DND-41 (cell line): ENCODE measurements around the gene PRKACG.

Experiments used
- ATAC-seq: fragments of 200-7000 bp; cut with Tn5 transposase; 3 replicates; pipeline ENCODE4 v1.9.1; 2021; ENCODE audit warnings: low read depth; ENCODE audit not compliant: insufficient read depth
- DNase-seq: peaks from one replicate; pipeline ENCODE4 v3.0.0-alpha.2; 2020
- H2AFZ ChIP-seq: 2 replicates; pipeline ENCODE4 v1.6.0; 2012; ENCODE audit warnings: low read depth, low read length
- H3K27ac ChIP-seq: 2 replicates; pipeline ENCODE4 v1.5.1; 2012; ENCODE audit warnings: low read length, inconsistent platforms
- H3K27me3 ChIP-seq: fragments of 200-600 bp; sonication (generic); 2 replicates; pipeline ENCODE4 v1.6.0; 2012; ENCODE audit warnings: low read length, mild to moderate bottlenecking, inconsistent platforms; ENCODE audit not compliant: insufficient read depth, poor library complexity
- H3K36me3 ChIP-seq: 2 replicates; pipeline ENCODE4 v1.5.1; 2012; ENCODE audit warnings: low read length, inconsistent platforms; ENCODE audit not compliant: insufficient read depth
- H3K4me1 ChIP-seq: 2 replicates; pipeline ENCODE4 v1.5.1; 2012; ENCODE audit warnings: mild to moderate bottlenecking, low read length; ENCODE audit not compliant: insufficient read depth
- H3K4me2 ChIP-seq: 2 replicates; pipeline ENCODE4 v1.6.0; 2012; ENCODE audit warnings: mild to moderate bottlenecking, moderate library complexity, low read length, inconsistent platforms; ENCODE audit not compliant: insufficient read depth
- H3K4me3 ChIP-seq, 2 experiments: fragments of 200-600 bp in 1 of 2; shearing (Covaris generic) in 1 of 2; 2 replicates each; pipeline ENCODE4 v1.5.1; 2012 to 2016; ENCODE audit warnings: inconsistent platforms in 2 of 2, low read length in 2 of 2, mild to moderate bottlenecking in 2 of 2, low read depth in 1 of 2, moderate library complexity in 1 of 2
- H3K79me2 ChIP-seq: 2 replicates; pipeline ENCODE4 v1.6.0; 2012; ENCODE audit warnings: low read length, inconsistent platforms; ENCODE audit not compliant: insufficient read depth
- H3K9ac ChIP-seq: 2 replicates; pipeline ENCODE4 v1.6.0; 2012; ENCODE audit warnings: low read depth, mild to moderate bottlenecking, inconsistent platforms, low read length, moderate library complexity
- H3K9me3 ChIP-seq: 2 replicates; pipeline ENCODE4 v1.5.1; 2012; ENCODE audit warnings: low read length, moderate library complexity, mild to moderate bottlenecking, inconsistent platforms; ENCODE audit not compliant: insufficient read depth, severe bottlenecking
- H4K20me1 ChIP-seq: 2 replicates; pipeline ENCODE4 v1.6.0; 2012; ENCODE audit warnings: low read length; ENCODE audit not compliant: insufficient read depth
- EZH2 ChIP-seq: IDR thresholded peaks from 3 replicates; pipeline ENCODE4 v1.6.1; 2012; ENCODE audit warnings: borderline replicate concordance, low read depth, mild to moderate bottlenecking, moderate library complexity, low read length, inconsistent platforms; ENCODE audit not compliant: severe bottlenecking
- TF ChIP-seq, protein P1 (sequence below): IDR thresholded peaks from 2 replicates; pipeline ENCODE4 v1.5.1; 2012; ENCODE audit warnings: borderline replicate concordance, low read length, moderate library complexity, mild to moderate bottlenecking; ENCODE audit not compliant: poor library complexity, severe bottlenecking; ENCODE audit errors: extremely low read depth

PRKACG gene

DNA sequence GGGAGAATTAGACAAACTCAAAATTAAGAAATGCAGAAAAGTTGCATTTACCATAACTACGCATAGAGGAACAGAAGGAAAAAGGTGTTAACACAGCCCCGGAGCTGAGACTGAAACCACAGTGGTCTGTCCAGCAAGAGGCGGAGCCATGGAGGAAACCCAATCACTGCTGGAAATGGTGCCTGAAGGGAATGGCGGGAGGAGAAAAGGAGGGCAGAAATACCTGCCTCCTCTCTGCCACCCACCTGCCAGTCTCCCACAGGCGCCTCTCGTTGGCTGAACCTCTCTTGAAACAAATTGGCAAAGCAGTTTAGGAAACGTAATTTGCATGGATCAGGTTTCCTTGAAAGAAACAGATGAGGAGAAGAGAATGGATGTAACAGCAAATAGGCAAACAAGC is 9.7 kb upstream of the PRKACG start:
- TF ChIP-seq EZH2, result no peak
- TF ChIP-seq, protein P1, sequence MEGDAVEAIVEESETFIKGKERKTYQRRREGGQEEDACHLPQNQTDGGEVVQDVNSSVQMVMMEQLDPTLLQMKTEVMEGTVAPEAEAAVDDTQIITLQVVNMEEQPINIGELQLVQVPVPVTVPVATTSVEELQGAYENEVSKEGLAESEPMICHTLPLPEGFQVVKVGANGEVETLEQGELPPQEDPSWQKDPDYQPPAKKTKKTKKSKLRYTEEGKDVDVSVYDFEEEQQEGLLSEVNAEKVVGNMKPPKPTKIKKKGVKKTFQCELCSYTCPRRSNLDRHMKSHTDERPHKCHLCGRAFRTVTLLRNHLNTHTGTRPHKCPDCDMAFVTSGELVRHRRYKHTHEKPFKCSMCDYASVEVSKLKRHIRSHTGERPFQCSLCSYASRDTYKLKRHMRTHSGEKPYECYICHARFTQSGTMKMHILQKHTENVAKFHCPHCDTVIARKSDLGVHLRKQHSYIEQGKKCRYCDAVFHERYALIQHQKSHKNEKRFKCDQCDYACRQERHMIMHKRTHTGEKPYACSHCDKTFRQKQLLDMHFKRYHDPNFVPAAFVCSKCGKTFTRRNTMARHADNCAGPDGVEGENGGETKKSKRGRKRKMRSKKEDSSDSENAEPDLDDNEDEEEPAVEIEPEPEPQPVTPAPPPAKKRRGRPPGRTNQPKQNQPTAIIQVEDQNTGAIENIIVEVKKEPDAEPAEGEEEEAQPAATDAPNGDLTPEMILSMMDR, result no peak
- Histone ChIP-seq H3K4me3 (no peak overlapping the region), H4K20me1 (no peaks in the 10 kb centered on the region), H3K36me3 (no peaks in the 10 kb centered on the region), H3K79me2 (no peaks in the 10 kb centered on the region), H3K9me3 (no peaks in the 10 kb centered on the region), H3K4me1 (peaks cover 27% of the 10 kb centered on the region), H3K4me2 (no peak overlapping the region), H2AFZ (no peak overlapping the region), H3K9ac (no peak overlapping the region), H3K27me3 (no peaks in the 10 kb centered on the region), H3K27ac (no peak overlapping the region)
- ATAC-seq (no peak), DNase-seq (no peak)

DNA sequence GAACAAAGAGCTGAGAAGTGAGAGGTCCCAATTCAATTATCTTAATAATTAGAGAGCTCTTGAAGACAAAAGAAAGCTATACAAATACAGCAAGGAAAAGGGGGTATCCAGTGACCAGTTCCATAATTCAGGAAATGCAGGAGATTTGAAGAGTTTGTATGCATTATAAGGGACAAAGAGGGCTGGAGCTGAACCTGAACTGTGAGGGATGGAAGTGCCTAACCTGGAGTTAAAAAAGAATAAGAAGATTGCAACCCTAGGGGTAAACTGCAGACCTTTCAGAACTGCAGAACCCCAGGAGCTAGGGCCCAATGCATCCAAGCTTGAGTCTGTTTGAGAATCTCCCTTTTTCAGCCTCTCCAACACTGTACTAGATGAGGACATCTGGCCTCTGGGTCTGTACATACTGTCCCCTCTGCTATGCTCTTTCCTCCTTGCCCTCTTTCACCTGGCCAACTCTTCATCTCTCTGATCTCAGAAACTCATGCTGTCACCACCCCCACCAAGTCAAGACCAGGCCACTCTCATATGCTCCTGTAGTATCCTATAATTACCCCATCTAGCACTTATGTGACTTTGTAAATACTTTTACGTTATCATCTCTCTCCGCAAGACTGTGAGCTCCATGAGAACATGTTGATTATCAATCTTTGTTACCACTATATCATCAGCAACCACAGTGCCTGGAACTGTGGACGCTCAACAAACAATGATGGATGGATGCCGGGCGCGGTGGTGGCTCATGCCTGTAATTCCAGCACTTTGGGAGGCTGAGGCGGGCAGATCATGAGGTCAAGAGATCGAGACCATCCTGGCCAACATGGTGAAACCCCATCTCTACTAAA is 6.6 kb upstream of the PRKACG start:
- H3K4me1 ChIP-seq, result peaks cover 11% of the 10 kb centered on the region; the same call in 1 of the 2 replicates
- no peaks in the 10 kb centered on the region for H3K27me3 ChIP-seq
- H4K20me1 ChIP-seq, result no peaks in the 10 kb centered on the region
- H2AFZ ChIP-seq, result no peak overlapping the region
- no peak overlapping the region for H3K27ac ChIP-seq
- H3K4me3 ChIP-seq, result no peak overlapping the region
- TF ChIP-seq, protein P1, result no peak
- no peak for TF ChIP-seq EZH2
- DNase-seq (no peak), ATAC-seq (no peak)
- no peak overlapping the region for H3K4me2 ChIP-seq
- no peaks in the 10 kb centered on the region for H3K9me3 ChIP-seq
- H3K79me2 ChIP-seq, result no peaks in the 10 kb centered on the region
- no peak overlapping the region for H3K9ac ChIP-seq
- H3K36me3 ChIP-seq, result no peaks in the 10 kb centered on the region

DNA sequence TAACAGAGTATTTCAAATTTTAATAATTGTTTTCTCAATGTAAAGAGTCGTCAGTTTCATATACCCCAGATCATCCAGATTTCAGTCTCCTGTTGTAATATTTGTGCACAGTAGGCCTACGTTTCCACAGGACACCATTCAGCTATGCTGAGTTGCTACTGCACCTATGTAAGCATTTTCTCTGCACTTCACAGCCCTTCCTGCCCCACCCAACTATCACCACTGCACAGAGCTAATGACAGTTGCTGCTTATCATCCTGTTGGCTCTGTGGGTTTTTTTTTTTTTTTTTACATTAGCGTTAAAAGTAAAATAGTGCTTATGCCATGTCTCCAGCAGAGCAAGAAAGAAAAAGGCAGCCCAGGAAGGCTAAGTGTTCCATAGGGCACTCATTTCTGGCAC is 5.9 kb upstream of the PRKACG start:
- no peak overlapping the region for H3K27ac ChIP-seq
- no peak overlapping the region for H3K4me3 ChIP-seq
- H3K4me2 ChIP-seq, result no peak overlapping the region
- H3K27me3 ChIP-seq, result no peaks in the 10 kb centered on the region
- H2AFZ ChIP-seq, result no peak overlapping the region
- no peaks in the 10 kb centered on the region for H4K20me1 ChIP-seq
- peak; percentile 15 for DNase-seq
- no peaks in the 10 kb centered on the region for H3K36me3 ChIP-seq
- TF ChIP-seq, protein P1, result no peak
- no peak for TF ChIP-seq EZH2
- peak; percentile 58; the same call in 1 of the 3 replicates for ATAC-seq
- no peaks in the 10 kb centered on the region for H3K9me3 ChIP-seq
- no peaks in the 10 kb centered on the region for H3K79me2 ChIP-seq
- peaks cover 11% of the 10 kb centered on the region; the same call in 1 of the 2 replicates for H3K4me1 ChIP-seq
- H3K9ac ChIP-seq, result no peak overlapping the region
